ENCODE measurements around the gene KISS1.

Gene KISS1

DNA sequence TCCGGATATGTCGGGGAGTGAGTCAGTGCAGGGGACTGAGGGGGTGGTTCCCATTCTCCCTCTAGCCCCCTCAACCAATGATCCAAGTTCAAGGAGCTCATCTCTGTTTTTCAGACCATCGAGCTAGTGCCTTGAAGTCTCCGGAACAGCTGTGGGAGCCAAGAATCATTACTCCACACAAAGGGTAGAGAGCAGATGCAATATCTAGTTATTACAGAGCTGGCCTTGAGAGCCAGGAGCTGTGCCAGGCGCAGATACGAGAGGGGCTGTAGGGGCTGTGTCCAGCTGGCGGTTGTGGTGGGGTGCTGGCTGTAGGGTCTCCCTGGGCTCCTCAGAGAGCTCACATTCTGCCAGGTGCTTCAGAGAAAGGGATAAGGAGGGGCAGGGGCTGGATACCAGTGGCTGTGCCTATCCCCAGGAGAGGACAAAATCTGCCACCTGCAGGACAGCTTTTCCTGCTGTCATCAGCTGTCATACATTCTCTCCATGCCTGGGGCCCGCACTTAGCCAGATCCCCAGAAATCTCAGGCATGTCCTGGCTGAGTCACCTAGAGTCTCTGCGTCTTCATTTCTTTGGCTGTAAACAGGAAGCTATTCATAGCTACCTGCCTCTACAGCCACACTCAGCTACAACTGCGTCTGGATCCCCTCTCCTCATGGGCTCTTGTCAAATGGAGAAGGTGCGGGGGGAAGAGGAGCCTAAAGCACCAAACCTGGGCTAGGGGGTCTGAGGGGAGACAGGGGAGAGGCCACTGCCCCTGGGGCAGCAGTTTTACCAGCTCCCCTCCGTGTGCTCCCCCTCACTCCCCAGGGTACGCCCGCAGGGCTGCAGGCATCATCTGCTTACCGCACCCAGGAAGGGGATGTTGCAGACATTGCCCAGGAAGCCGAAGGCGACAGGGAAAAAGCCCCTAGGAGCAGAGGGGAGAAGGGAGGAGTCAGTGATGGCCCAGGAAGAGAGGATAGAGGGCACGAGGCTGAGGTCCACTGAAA lies 2.4 kb upstream of the KISS1 start:
- in situ Hi-C loops (cut with HindIII; ENCODE audit: low pct_ligation_motif_present, low pct_unique_long_range_greater_than_20kb, low sequenced_read_pairs), result no loop called here
- DNase-seq, result peak; percentile 78

DNA sequence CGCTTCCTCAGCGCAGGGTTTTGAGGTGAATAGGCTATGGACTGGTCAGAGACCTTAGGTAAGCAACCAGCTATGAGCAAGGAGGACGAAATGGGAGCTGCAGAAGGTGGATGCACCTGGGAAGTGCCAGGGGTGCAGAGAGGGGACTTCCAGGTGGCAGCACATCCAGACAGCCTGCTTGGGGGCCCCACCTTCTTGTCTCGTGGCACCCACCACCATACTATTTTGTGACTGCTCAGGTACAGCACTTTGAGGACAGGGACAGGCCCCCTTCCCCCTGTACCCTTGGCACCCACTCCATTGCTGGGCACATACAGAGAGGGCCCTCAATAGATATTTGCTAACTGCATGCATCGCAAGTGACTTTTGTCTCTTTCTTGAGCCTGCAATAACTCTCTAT lies 777 bp upstream of the KISS1 start:
- no peak for DNase-seq
- in situ Hi-C loops (cut with HindIII; ENCODE audit: low pct_ligation_motif_present, low pct_unique_long_range_greater_than_20kb, low sequenced_read_pairs), result no loop called here

DNA sequence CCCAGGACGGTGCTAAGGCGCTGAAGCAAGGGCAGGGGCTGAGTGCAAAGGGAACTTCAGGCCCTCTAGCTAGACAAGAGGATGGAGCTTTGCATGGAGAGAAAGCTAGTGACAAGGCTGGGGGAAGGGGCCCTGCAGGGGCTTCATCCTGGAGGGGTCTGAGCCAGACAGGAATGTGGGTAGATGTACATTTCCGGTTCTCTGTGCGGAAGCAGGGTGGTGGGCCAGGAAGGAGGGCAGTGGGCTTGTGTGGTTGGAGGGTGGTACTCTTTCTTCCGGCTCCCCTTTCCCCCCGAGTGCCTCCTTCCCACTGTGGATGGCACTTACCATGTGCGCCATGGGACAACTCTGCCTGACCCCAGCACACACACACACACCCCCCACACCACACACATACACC lies 1.5 kb downstream of the KISS1 start:
- no peak for DNase-seq
- in situ Hi-C loops (cut with HindIII; ENCODE audit: low pct_ligation_motif_present, low pct_unique_long_range_greater_than_20kb, low sequenced_read_pairs), result no loop called here

DNA sequence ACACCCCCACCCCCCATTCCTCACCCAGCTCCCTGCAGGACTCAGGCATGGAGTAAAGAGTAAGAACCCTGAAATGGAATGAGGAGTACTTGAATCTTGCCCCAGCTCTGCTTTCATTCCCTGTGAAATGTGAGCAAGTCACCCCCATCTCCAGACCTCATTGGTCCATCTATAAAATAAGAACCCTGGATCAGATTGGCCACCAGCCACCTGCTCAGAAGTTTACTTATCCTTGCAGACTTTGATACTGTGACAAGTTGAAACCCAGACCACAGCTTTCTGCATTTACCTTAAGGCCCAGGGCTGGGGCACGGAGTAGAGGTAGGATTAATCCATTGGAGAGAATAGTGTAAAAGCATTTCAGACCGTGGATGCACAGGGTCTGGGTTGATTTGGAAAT lies 2.2 kb downstream of the KISS1 start:
- no peak for DNase-seq
- in situ Hi-C loops (cut with HindIII; ENCODE audit: low pct_ligation_motif_present, low pct_unique_long_range_greater_than_20kb, low sequenced_read_pairs), result no loop called here

DNA sequence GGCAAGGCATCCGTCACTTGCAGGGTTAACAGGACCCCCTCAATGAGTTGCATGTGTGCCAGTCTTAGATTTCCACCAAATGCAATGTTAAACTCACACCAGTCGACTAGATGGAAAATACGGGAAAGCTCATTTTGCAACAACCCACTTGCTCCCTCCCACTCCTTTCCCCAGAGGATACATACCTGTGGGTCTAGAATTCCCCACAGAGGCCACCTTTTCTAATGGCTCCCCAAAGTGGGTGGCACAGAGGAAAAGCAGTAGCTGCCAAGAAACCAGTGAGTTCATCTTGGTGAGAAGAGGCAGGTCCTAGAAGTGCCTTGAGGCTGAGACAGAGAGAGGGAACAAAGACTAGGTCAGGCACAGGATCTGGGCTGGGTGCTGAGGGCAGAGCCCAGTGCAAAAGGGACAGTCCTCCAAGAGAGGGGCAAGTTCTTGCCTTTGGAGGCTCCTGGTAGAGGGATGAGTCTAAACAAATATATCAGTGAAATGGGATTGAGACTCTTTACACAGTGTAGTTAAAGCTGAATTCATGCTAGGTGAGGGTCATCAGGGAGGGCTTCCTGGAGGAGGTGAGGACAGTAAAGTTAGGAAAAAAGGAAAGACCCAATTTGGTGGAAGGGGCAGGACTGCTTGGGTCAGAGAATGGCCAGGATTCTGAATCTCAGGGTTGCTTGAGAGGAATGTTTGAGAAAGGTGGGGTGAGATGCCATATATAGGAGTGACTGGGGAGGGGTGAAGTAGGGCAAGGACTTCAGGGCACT lies 3.5 kb downstream of the KISS1 start:
- in situ Hi-C loops (cut with HindIII; ENCODE audit: low pct_ligation_motif_present, low pct_unique_long_range_greater_than_20kb, low sequenced_read_pairs), result no loop called here
- no peak for DNase-seq

DNA sequence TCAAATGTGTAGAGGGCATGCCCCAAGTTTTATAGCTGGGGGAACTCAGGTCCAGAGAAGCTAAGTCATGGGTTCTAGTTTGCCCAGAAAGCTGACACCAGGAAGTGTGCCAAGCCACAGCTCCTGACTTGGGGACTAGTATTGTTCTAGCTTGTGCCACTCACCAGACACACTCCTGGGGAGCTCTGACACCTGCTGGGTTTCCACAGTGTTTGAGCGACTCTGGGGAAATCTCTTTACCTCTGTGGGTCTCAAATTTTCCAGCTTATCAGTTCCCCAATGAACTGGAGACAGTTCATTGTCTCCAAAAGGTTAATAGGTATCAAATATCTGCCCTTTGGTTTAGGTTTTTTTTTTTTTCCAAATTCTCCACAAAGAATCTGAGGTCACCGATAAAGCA lies 4.2 kb downstream of the KISS1 start:
- in situ Hi-C loops (cut with HindIII; ENCODE audit: low pct_ligation_motif_present, low pct_unique_long_range_greater_than_20kb, low sequenced_read_pairs), result no loop called here
- DNase-seq, result no peak

DNA sequence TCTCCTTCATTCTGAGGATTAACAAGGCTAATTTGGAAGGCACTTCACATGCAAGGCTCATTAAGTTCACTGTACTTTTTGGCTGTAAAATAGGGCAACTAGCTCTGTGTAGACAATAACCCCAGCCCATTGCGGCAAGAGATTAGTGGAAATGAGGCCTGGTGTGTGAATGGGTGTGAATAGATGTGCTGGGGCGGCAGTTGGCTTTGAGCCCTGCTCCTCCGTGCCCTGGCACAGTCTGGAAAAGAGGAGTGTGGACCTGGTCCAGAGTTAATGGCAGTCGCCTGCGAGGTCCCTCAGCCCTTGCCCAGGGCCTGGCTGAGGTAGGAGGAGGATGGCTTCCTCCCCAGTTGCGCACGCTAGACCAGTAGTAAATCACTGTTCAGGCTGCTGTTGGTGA lies 4.8 kb downstream of the KISS1 start:
- no peak for DNase-seq
- in situ Hi-C loops (cut with HindIII; ENCODE audit: low pct_ligation_motif_present, low pct_unique_long_range_greater_than_20kb, low sequenced_read_pairs), result no loop called here

DNA sequence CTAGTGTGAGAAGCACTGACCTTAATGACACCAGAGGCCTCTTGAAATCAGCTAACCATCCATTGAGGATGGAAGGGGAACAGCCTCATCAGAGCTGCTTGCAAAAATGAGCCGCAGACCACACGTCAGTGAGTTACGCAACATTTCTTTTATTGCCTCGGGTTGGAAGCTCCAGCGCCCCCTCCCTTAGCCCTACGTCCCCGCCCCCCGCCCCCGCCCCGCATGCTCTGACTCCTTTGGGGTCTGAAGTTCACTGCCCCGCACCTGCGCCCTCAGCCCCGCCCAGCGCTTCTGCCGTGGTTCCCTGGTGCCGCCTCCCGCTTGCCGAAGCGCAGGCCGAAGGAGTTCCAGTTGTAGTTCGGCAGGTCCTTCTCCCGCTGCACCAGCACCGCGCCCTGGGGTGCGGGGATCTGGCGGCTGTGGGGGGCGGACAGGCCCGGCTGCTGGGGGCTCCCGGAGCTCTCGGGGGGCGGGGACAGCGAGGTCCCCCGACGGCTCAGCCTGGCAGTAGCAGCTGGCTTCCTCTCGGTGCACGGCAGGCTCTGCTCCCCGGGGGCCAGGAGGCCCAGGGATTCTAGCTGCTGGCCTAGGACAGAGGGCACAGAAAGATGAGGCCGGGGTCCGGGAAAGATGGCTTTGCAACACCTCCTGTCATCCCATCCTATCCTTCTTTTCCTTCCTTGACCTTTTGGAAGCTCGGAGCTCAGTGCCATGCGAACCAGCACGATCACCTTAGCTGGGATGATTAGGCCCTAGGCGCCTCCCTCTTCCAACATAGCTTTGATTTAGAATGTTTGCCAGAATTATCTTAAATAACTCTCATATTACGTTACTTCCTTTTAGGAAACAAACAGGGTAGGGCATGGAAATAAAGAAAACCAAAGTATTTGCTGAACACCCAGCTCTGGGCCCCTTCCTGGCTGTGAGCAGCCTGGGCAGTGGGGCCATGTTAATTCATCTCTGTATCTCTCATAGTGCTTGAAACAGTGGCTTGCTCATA lies 5.8 kb downstream of the KISS1 start:
- in situ Hi-C loops (cut with HindIII; ENCODE audit: low pct_ligation_motif_present, low pct_unique_long_range_greater_than_20kb, low sequenced_read_pairs), result no loop called here
- DNase-seq, result peak; percentile 53

DNA sequence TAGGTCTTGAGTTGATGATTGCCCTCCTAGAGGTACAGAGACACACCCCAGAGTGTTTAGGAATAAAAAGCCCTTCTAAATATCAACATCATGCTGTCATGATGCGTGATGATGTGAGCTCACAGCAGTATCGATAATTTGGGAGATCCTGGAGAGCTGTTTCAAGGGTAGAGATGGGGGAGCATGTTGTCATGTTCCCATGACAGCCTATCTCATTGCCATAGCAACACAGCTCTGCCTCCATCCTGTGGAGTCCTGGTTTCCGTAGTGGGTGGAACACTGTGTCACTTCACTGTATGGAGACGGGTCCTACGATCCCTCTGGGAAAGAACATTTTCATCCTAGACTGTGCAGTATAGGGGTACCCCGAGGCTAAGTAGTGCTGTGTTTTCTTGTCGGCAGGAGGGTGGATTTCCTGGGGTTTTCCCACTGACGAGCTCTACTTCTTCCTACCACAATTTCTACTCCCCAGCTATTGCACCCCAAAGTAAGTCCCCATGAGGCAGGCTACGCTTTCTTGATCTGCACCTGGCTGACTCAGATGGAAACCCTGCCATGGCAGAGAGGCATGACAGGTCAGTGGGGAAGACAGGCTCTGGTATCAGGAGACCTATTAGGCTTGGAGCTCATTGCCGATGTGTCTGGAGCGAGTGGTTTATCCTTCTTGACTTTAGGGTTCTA lies 7.2 kb downstream of the KISS1 start:
- in situ Hi-C loops (cut with HindIII; ENCODE audit: low pct_ligation_motif_present, low pct_unique_long_range_greater_than_20kb, low sequenced_read_pairs), result no loop called here
- no peak for DNase-seq

DNA sequence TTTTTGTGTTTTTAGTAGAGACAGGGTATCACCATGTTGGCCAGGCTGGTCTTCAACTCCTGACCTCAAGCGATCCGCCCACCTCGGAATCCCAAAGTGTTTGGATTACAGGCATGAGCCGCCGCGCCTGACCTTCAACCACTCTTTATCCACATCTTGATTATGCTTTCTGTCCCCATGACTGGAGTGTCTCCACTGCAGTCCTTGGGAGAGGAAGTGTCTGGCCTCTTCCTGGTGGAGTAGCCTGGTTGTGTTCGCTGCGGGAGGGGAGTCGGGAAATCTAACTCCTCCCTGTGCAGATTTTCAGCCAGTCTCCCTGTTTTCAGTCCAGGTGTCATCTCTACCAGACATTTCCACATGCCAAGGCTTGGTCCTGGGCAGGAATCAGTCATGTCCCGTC lies 9.7 kb downstream of the KISS1 start:
- no peak for DNase-seq
- in situ Hi-C loops (cut with HindIII; ENCODE audit: low pct_ligation_motif_present, low pct_unique_long_range_greater_than_20kb, low sequenced_read_pairs), result no loop called here

DNA sequence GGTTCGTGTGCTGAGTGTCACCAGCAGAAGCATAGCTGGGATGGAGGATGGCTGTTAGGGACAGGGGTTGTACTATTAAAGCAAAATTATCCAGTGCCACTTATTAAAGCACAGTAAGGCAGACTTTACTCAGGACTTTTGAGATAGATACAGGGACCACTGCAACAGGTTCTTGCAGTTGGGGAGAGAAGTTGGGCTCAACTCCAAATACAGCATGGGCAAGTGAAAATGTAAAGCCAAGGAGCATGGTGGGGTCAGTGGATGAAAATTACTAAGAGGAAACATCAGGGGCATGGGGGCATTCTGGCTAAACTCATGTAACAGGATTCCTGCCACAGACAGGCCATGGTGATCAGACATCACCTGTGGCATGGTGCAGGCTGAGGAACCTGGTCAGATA lies 15.2 kb downstream of the KISS1 start:
- in situ Hi-C loops (cut with HindIII; ENCODE audit: low pct_ligation_motif_present, low pct_unique_long_range_greater_than_20kb, low sequenced_read_pairs), result no loop called here
- no peak for DNase-seq

DNA sequence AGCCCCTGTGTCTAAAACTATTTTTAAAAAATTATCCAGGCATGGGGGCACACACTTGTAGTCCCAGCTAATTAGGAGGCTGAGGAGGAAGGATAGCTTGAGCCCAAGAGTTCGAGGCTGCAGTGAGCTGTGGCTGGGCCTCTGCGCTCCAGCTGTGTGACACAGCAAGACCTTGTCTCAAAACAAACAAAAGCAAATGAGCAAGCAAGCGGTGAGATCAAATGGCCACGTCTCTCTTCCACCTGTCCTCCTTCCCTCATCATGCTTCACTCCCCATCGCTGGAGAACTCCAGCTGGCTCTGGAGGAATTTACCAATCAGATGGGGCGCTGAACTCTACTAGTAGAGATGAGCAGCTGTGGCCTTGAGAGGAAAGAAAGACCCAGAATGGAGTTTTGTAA lies 16.2 kb downstream of the KISS1 start:
- in situ Hi-C loops (cut with HindIII; ENCODE audit: low pct_ligation_motif_present, low pct_unique_long_range_greater_than_20kb, low sequenced_read_pairs), result no loop called here
- no peak for DNase-seq

DNA sequence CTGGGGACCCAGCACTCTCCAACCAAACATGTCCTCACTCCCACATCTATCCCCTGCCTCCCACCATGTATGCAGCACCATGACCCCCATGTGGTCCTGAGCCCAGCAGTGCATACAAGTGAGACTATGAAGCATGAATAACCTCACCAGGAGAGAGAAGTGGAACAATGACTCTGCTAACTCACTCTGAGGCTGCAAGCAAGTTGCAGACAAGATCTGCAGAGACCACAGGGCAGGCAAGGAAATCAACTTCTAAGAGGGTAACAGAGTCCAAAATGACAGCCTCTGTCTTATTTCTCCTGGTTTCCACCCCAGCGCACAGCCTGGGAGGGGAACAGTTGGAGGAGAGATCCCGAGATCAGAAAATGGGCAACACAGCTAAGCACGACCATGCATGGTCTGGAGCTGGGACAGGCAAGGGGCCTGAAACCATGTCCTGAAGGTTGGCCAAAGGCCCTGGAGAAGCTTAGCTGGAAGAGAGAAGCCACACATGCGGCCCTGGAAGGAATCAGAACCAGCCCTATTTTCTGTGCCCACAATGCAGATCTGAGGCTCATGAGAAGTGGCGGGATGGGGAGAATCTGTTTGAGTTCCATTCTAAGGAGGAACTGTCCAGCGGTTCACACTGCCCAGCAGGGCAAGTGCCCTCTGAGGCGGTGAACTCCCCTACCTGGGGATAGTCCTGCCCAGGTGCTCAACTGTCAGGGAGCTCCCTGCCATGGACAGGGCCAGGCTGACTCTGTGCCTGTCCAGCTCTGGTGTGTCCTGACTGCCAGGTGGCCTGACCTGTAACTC lies 17.6 kb downstream of the KISS1 start:
- in situ Hi-C loops (cut with HindIII; ENCODE audit: low pct_ligation_motif_present, low pct_unique_long_range_greater_than_20kb, low sequenced_read_pairs), result no loop called here
- no peak for DNase-seq

DNA sequence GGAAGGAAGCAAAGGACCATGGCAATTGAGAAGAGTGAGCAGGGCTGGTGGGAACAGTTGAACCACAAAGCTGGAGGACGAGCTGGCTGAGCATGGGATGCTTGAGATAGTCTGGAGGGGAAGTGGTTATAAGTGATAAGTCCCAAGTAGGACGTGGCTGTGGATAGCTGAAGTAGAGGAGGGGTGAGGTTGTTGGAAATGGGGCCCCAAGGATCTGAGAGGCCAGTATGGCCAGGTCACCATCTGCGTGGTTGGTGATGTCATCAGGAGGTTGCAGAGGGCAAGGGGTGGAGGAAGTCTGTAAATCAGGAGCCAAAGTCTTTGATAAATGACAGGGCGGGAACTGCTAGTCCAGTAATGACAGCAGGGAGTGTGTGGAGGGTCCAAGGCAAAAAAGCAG lies 19.2 kb downstream of the KISS1 start:
- DNase-seq, result no peak
- in situ Hi-C loops (cut with HindIII; ENCODE audit: low pct_ligation_motif_present, low pct_unique_long_range_greater_than_20kb, low sequenced_read_pairs), result no loop called here

DNA sequence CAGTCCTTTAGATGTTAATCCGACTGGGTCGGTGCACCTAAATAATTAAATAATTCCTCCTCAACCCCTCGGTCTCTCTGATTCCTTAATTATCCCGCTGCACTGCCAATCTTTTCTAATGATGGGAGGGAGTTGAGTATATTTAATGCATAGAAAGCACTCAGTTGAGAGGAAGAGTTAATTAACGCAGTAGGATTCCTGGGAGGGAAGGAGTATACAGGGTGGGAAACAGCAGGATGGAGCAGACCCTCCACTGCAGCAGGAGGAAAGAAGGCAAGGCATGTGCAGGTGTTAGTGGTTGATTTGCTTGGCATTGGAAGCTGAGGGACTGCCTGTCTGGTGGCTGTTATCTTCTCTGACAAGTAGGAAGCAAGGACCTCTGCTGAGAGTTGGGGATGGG lies 20.2 kb downstream of the KISS1 start:
- in situ Hi-C loops (cut with HindIII; ENCODE audit: low pct_ligation_motif_present, low pct_unique_long_range_greater_than_20kb, low sequenced_read_pairs), result no loop called here
- no peak for DNase-seq

DNA sequence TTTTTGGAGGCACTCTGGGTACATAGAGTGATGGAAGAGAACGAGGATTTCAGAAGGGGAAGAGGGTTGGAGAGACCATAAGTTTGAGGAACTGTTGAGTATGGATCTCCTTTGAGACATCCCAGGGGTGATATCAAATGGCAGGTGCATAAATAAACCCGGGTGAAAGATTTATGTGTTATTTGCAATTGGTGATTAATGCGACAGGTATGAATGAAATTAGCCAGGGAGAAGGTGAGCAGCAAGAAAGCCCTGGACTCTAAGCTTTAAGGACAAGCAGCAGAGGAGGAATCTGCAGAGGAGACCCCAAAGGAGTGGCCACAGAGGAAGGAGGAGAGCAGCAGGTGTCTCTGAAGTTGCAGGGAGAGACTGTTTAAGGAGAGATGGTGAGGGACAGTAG lies 21.3 kb downstream of the KISS1 start:
- in situ Hi-C loops (cut with HindIII; ENCODE audit: low pct_ligation_motif_present, low pct_unique_long_range_greater_than_20kb, low sequenced_read_pairs), result loop anchor here (25.0 kb wide), 1 partner anchor 187 kb away; the partner anchor contains the start of gene PLEKHA6
- DNase-seq, result no peak

DNA sequence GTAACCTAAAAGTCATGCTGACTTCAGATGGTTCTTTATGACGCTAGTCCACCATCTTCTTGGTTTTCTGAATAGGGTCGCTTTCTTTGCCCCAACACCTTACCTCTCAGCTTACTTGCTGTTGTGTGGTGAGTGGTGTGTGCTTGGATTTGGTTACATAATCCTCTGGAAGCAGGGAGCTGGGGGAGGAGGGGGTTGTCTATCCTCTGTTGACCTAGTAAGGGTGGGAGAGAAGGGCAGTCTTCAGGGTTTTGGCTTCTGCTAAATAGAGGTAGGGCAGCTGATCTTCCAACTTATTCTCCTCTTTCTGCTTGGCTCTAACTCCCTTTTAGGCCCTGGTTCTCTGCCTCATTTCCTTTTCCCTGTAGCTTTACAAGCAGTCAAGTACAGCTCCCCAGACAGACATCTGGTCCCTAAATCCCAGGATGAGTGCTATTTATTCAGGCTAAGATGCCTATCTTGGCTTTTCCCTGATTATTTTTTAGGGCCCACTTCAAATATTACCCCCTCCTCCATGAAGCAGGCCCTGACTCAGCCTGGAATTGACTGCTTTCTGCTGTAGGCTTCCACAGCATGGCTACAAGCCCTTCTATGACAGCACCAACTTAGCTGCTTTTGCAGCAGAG lies 23.8 kb downstream of the KISS1 start:
- in situ Hi-C loops (cut with HindIII; ENCODE audit: low pct_ligation_motif_present, low pct_unique_long_range_greater_than_20kb, low sequenced_read_pairs), result loop anchor here (25.0 kb wide), 1 partner anchor 190 kb away; the partner anchor contains the start of gene PLEKHA6

More for the DNA sequence above, 23.8 kb downstream of the KISS1 start:
- DNase-seq, result no peak

All from ACHN (cell line).